Activated T-cell treated with anti-CD3 and anti-CD28 coated beads for 4 hours (primary cell): ENCODE results near the gene SORCS2.

Experiments
- DNase-seq: peaks from one replicate; pipeline ENCODE4 v3.0.0-alpha.2; 2020

SORCS2 gene

GRCh38 chr4:7398788-7399439 lies 206.6 kb downstream of the SORCS2 start:
- DNase-seq: no peak

- no peak for DNase-seq
Observed at GRCh38 chr4:7399440-7400234, 207.3 kb downstream of the SORCS2 start.

GRCh38 chr4:7400671-7401298 lies 208.4 kb downstream of the SORCS2 start:
- DNase-seq: no peak

GRCh38 chr4:7402526-7402925 lies 210.2 kb downstream of the SORCS2 start:
- DNase-seq: no peak

- DNase-seq: no peak
Observed at GRCh38 chr4:7403001-7403400, 210.7 kb downstream of the SORCS2 start.

- no peak for DNase-seq
Observed at GRCh38 chr4:7408166-7408565, 215.8 kb downstream of the SORCS2 start.

GRCh38 chr4:7410446-7410845 lies 218.1 kb downstream of the SORCS2 start:
- DNase-seq: no peak

- DNase-seq: no peak
Observed at GRCh38 chr4:7411491-7411890, 219.2 kb downstream of the SORCS2 start.

GRCh38 chr4:7411896-7412553 lies 219.7 kb downstream of the SORCS2 start:
- DNase-seq: no peak

GRCh38 chr4:7412554-7412912 lies 220.2 kb downstream of the SORCS2 start:
- DNase-seq: no peak

GRCh38 chr4:7414046-7414445 lies 221.7 kb downstream of the SORCS2 start:
- no peak for DNase-seq

GRCh38 chr4:7414736-7415510 lies 222.6 kb downstream of the SORCS2 start:
- no peak for DNase-seq

- DNase-seq: no peak
Observed at GRCh38 chr4:7415927-7416686, 223.8 kb downstream of the SORCS2 start.

- no peak for DNase-seq
Observed at GRCh38 chr4:7416745-7417432, 224.6 kb downstream of the SORCS2 start.

GRCh38 chr4:7417639-7418038 lies 225.3 kb downstream of the SORCS2 start:
- DNase-seq: no peak

GRCh38 chr4:7418131-7418943 lies 226.0 kb downstream of the SORCS2 start:
- no peak for DNase-seq

- no peak for DNase-seq
Observed at GRCh38 chr4:7419961-7420660, 227.8 kb downstream of the SORCS2 start.

GRCh38 chr4:7420661-7421040 lies 228.3 kb downstream of the SORCS2 start:
- no peak for DNase-seq

GRCh38 chr4:7421356-7422150 lies 229.2 kb downstream of the SORCS2 start:
- DNase-seq: no peak
